Keratinocyte (primary cell): ENCODE results near the gene RNF26. TPM values are rescaled to one million over a fixed set of nuclear protein-coding genes. Genes with fewer than 3 reads are reported as not detected.

ENCODE experiments used
- DNase-seq: peaks from one replicate; pipeline ENCODE4 v3.0.0-alpha.2; 2011; ENCODE audit warnings: low read depth, missing footprints, low spot score
- FAIRE-seq: peaks from 2 replicates; lab custom pipeline; 2011; peaks lifted over from hg19 to GRCh38; lab: Jason Lieb, UNC
- H2AFZ ChIP-seq: 2 replicates; pipeline ENCODE4 v1.6.0; 2012; ENCODE audit warnings: low read length, control low read depth, inconsistent platforms; ENCODE audit not compliant: control insufficient read depth
- H3K27ac ChIP-seq: 2 replicates; pipeline ENCODE4 v1.5.1; 2011; ENCODE audit warnings: low read length; ENCODE audit not compliant: control insufficient read depth, insufficient read depth
- H3K27me3 ChIP-seq: 3 replicates; pipeline ENCODE4 v1.6.0; 2011; ENCODE audit warnings: low read length; ENCODE audit not compliant: control insufficient read depth, insufficient read depth; ENCODE audit errors: extremely low read depth
- H3K36me3 ChIP-seq, 2 experiments: 2 replicates in 1 of 2; 3 replicates in 1 of 2; pipeline ENCODE4 v1.5.1; 2011; ENCODE audit warnings: low read length in 2 of 2, mild to moderate bottlenecking in 1 of 2; ENCODE audit not compliant: control insufficient read depth in 2 of 2, insufficient read depth in 2 of 2; ENCODE audit errors: extremely low read depth in 1 of 2
- H3K4me1 ChIP-seq: 3 replicates; pipeline ENCODE4 v1.5.1; 2011; ENCODE audit warnings: low read length; ENCODE audit not compliant: control insufficient read depth, insufficient read depth; ENCODE audit errors: extremely low read depth
- H3K4me2 ChIP-seq: 3 replicates; pipeline ENCODE4 v1.6.0; 2011; ENCODE audit warnings: low read depth, low read length; ENCODE audit not compliant: control insufficient read depth, insufficient read depth; ENCODE audit errors: extremely low read depth
- H3K4me3 ChIP-seq, 3 experiments: fragments of 200-600 bp in 1 of 3; sonication (generic) in 1 of 3; 2 replicates in 2 of 3; 3 replicates in 1 of 3; pipeline ENCODE4 v1.5.1; 2011 to 2016; ENCODE audit warnings: low read length in 3 of 3, mild to moderate bottlenecking in 3 of 3, control low read depth in 2 of 3, inconsistent platforms in 1 of 3, low read depth in 1 of 3, mixed read lengths in 1 of 3, mixed run types in 1 of 3, moderate library complexity in 1 of 3; ENCODE audit not compliant: control insufficient read depth in 2 of 3, insufficient read depth in 2 of 3; ENCODE audit errors: extremely low read depth in 1 of 3
- H3K79me2 ChIP-seq: 2 replicates; pipeline ENCODE4 v1.6.0; 2012; ENCODE audit warnings: low read length; ENCODE audit not compliant: control insufficient read depth, insufficient read depth
- H3K9ac ChIP-seq: 3 replicates; pipeline ENCODE4 v1.6.0; 2011; ENCODE audit warnings: low read length; ENCODE audit not compliant: control insufficient read depth, insufficient read depth; ENCODE audit errors: extremely low read depth
- H3K9me1 ChIP-seq: 3 replicates; pipeline ENCODE4 v1.6.0; 2011; ENCODE audit warnings: low read length; ENCODE audit not compliant: control insufficient read depth, insufficient read depth; ENCODE audit errors: extremely low read depth
- H3K9me3 ChIP-seq: 2 replicates; pipeline ENCODE4 v1.5.1; 2012; ENCODE audit warnings: low read depth, low read length; ENCODE audit not compliant: control insufficient read depth
- H4K20me1 ChIP-seq: 3 replicates; pipeline ENCODE4 v1.6.0; 2011; ENCODE audit warnings: low read length; ENCODE audit not compliant: control insufficient read depth, insufficient read depth; ENCODE audit errors: extremely low read depth
- EZH2 ChIP-seq: IDR thresholded peaks from one replicate; pipeline ENCODE4 v1.6.1; 2012; ENCODE audit warnings: inconsistent platforms, mild to moderate bottlenecking, low read length, moderate library complexity
- dilution Hi-C: fragments of 300-500 bp; cut with MboI; formaldehyde crosslinking; loops from one replicate; pipeline ENCODE4 v1.7.0; 2020; ENCODE audit warnings: low sequenced_read_pairs; ENCODE audit not compliant: extremely low pct_ligation_motif_present
- polyA plus RNA-seq, 5 experiments: library from polyadenylated mRNA; depleted of rRNA in 3 of 5; stranded (reverse) in 3 of 5; stranded (forward) in 1 of 5; unstranded in 1 of 5; fragments of >200 nt; gene quantifications; 1 replicate in 1 of 5; 2 replicates in 3 of 5; 3 replicates in 1 of 5; pipeline versions ENCODE4 v1.2.1 to v1.2.3, GENCODE V29; 2011 to 2012; ENCODE audit warnings: missing spikeins in 2 of 5, low read depth in 1 of 5, low replicate concordance in 1 of 5
- TF ChIP-seq, protein P1 (sequence below), 3 experiments: IDR thresholded peaks in 1 of 3; conservative IDR thresholded peaks in 1 of 3; optimal IDR thresholded peaks in 1 of 3; 2 replicates in 2 of 3; 3 replicates in 1 of 3; pipeline versions ENCODE3 to v1.5.1; 2011; ENCODE audit warnings: low read length in 3 of 3, mild to moderate bottlenecking in 3 of 3, moderate library complexity in 2 of 3, control low read depth in 1 of 3, inconsistent platforms in 1 of 3; ENCODE audit not compliant: insufficient read depth in 2 of 3; ENCODE audit errors: extremely low read depth in 1 of 3

RNF26 gene
- polyA plus RNA-seq, 1 donor (not counting 4 experiments of a cell fraction or from before 2014, with no cell fraction given) = 13.2 TPM

DNA sequence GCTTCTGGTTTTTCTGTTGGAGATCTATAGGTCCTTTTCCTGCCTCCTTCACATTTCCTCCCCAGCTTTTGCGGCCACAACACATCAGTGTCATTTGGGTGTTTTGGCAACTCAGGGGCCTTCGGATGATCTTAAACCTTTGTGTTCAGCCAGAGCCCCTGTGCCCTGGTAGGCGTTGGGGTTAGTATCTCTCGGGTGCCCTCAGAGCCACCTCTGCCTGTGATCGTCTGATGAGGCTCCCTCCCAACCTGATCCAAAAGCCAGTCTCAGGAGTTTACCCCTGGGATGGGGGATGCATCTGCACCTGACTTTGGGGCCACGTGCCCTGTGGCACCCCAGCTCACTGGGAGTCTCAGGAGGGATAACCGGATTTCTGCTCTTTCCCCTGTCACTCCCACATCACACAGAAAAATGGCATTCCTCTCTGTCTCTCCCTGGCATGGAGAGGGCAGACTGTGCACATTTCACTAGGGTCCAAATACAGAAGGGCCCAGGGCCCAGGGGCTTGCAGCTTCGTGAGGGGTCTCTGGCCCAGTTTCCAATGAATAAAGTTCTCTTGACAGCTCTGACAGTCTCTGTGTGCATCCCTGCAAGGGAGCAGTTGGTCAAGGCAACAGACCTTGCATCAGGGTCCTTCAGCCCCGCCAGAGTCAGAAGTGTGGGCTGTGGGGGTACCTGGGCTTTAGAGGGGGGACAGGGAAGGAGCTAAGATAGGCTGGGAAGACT is 2.6 kb downstream of the RNF26 start:
- H3K4me2 ChIP-seq = no peak overlapping the region
- TF ChIP-seq, protein P1, sequence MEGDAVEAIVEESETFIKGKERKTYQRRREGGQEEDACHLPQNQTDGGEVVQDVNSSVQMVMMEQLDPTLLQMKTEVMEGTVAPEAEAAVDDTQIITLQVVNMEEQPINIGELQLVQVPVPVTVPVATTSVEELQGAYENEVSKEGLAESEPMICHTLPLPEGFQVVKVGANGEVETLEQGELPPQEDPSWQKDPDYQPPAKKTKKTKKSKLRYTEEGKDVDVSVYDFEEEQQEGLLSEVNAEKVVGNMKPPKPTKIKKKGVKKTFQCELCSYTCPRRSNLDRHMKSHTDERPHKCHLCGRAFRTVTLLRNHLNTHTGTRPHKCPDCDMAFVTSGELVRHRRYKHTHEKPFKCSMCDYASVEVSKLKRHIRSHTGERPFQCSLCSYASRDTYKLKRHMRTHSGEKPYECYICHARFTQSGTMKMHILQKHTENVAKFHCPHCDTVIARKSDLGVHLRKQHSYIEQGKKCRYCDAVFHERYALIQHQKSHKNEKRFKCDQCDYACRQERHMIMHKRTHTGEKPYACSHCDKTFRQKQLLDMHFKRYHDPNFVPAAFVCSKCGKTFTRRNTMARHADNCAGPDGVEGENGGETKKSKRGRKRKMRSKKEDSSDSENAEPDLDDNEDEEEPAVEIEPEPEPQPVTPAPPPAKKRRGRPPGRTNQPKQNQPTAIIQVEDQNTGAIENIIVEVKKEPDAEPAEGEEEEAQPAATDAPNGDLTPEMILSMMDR (optimal IDR thresholded peaks at IDR 0.05 in 1 of 3, IDR thresholded peaks at IDR 0.05 in 1 of 3, conservative IDR thresholded peaks at IDR 0.05 in 1 of 3; ENCODE audit: extremely low read depth in 1 of 3, insufficient read depth in 2 of 3, low read length in 3 of 3) = no peak
- TF ChIP-seq EZH2 = no peak
- peaks cover 19% of the 10 kb centered on the region for H3K4me1 ChIP-seq
- H2AFZ ChIP-seq = no peak overlapping the region
- peaks cover 3% of the 10 kb centered on the region for H4K20me1 ChIP-seq
- no peak overlapping the region for H3K4me3 ChIP-seq
- no peak overlapping the region for H3K9ac ChIP-seq
- DNase-seq (no peak), FAIRE-seq (no peak)
- H3K36me3 ChIP-seq = peaks cover 4 to 14% of the 10 kb centered on the region in 2 experiments
- peaks cover 26% of the 10 kb centered on the region for H3K79me2 ChIP-seq
- H3K9me1 ChIP-seq = no peaks in the 10 kb centered on the region
- H3K27me3 ChIP-seq = peaks cover 29% of the 10 kb centered on the region
- H3K27ac ChIP-seq = no peak overlapping the region
- H3K9me3 ChIP-seq = no peaks in the 10 kb centered on the region
- dilution Hi-C loops = no loop called here

DNA sequence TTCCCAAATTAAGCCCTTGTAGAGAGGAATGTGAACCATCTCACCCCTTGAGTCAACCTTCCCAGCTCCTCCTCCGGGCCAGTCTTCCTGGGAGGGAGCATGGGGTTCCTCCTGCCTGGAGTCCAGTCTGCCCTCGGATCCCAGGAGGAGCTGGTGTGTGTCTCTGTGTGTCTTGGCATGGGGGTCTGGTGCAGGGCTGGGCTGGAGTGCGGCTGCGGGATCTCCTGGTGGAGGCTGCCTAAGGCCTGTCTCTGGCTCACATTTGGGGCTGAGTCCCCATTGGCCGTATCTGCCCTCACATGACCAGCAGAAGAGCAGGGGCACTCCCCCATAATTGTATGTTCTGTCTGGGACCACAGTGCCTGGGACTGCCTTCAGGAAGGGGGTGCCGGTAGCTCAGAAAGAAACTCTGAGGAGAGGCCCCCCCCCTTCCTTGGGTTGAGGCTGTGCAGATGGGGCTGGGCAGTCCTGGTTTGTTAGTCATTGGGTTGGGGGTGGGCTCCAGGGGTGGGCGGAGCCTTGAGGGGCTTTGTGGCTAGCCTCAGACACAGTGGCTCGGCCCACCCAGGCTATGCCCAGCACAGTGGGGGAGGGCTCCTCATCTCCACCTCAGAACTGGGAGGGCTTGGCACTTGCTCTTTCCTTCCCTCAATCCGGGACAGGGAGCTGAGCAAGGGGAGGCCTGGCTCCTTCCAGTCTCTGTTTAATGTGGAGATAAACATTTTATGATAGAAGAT is 3.4 kb downstream of the RNF26 start:
- Histone ChIP-seq H2AFZ (no peak overlapping the region), H3K9ac (peak overlapping the region; percentile 8), H3K36me3 (peaks cover 4 to 14% of the 10 kb centered on the region in 2 experiments), H3K4me1 (peaks cover 19% of the 10 kb centered on the region), H3K27me3 (peaks cover 34% of the 10 kb centered on the region), H3K4me2 (no peak overlapping the region), H4K20me1 (peaks cover 3% of the 10 kb centered on the region), H3K4me3 (no peak overlapping the region), H3K79me2 (peaks cover 26% of the 10 kb centered on the region), H3K9me3 (no peaks in the 10 kb centered on the region), H3K27ac (no peak overlapping the region), H3K9me1 (no peaks in the 10 kb centered on the region)
- DNase-seq (no peak), FAIRE-seq (no peak)
- TF ChIP-seq, protein P1 (optimal IDR thresholded peaks at IDR 0.05 in 1 of 3, IDR thresholded peaks at IDR 0.05 in 1 of 3, conservative IDR thresholded peaks at IDR 0.05 in 1 of 3; ENCODE audit: extremely low read depth in 1 of 3, insufficient read depth in 2 of 3, low read length in 3 of 3) = no peak
- no peak for TF ChIP-seq EZH2
- dilution Hi-C loops = no loop called here
